SK-N-SH treated with all-trans-retinoic acid at 6 μM for 48 hours (cell line): Measurements from ENCODE around the gene RPGRIP1L.
A peak's percentile ranks its signal among the peaks of the same experiment; 100 is the strongest.

Experiments
- ATAC-seq: fragments of 200-7000 bp; cut with Tn5 transposase; 3 replicates; pipeline ENCODE4 v1.9.1; 2020; ENCODE audit warnings: mild to moderate bottlenecking, moderate library complexity
- ARNTL ChIP-seq: fragments of 450-650 bp; formaldehyde crosslinking; IDR thresholded peaks from 2 replicates; pipeline ENCODE4 v1.5.0; 2020; ENCODE audit warnings: low read depth, mild to moderate bottlenecking, moderate library complexity, borderline replicate concordance
- BACH2 ChIP-seq: fragments of 250-450 bp; sonication (Bioruptor Pico); IDR thresholded peaks from 2 replicates; pipeline ENCODE4 v1.9.0; 2021; ENCODE audit warnings: mild to moderate bottlenecking, borderline replicate concordance
- CSDC2 ChIP-seq: fragments of 250-450 bp; sonication (Bioruptor Pico); IDR thresholded peaks from 2 replicates; pipeline ENCODE4 v1.5.0; 2020; ENCODE audit warnings: mild to moderate bottlenecking, moderate library complexity
- CSRNP3 ChIP-seq: fragments of 250-450 bp; sonication (Bioruptor Pico); IDR thresholded peaks from 2 replicates; pipeline ENCODE4 v1.5.1; 2021; ENCODE audit warnings: mild to moderate bottlenecking, moderate library complexity
- ESRRG ChIP-seq: fragments of 250-450 bp; sonication (Bioruptor Pico); IDR thresholded peaks from 2 replicates; pipeline ENCODE4 v1.6.1; 2021; ENCODE audit warnings: mild to moderate bottlenecking
- GLIS3 ChIP-seq: fragments of 250-450 bp; sonication (Bioruptor Pico); IDR thresholded peaks from 2 replicates; pipeline ENCODE4 v1.5.0; 2020; ENCODE audit warnings: mild to moderate bottlenecking, moderate library complexity
- ISL1 ChIP-seq: fragments of 250-450 bp; sonication (Bioruptor Pico); IDR thresholded peaks from 2 replicates; pipeline ENCODE4 v2.1.2; 2022; ENCODE audit warnings: mild to moderate bottlenecking, moderate library complexity
- OSR1 ChIP-seq: fragments of 250-450 bp; sonication (Bioruptor Pico); IDR thresholded peaks from 2 replicates; pipeline ENCODE4 v1.8.0; 2022; ENCODE audit warnings: moderate library complexity, mild to moderate bottlenecking, inconsistent platforms
- PATZ1 ChIP-seq: fragments of 250-450 bp; sonication (Bioruptor Pico); IDR thresholded peaks from 2 replicates; pipeline ENCODE4 v1.8.0; 2020; ENCODE audit warnings: mild to moderate bottlenecking, moderate library complexity, borderline replicate concordance
- POU6F1 ChIP-seq: fragments of 250-450 bp; sonication (Bioruptor Pico); IDR thresholded peaks from 2 replicates; pipeline ENCODE4 v1.8.0; 2021; ENCODE audit warnings: low read depth, mild to moderate bottlenecking, moderate library complexity, borderline replicate concordance
- RARB ChIP-seq: fragments of 250-450 bp; sonication (Bioruptor Pico); IDR thresholded peaks from 2 replicates; pipeline ENCODE4 v1.8.0; 2021; ENCODE audit warnings: mild to moderate bottlenecking, moderate library complexity
- SNAI2 ChIP-seq: fragments of 250-450 bp; sonication (Bioruptor Pico); IDR thresholded peaks from 2 replicates; pipeline ENCODE4 v1.5.0; 2020; ENCODE audit warnings: mild to moderate bottlenecking, moderate library complexity
- TOX ChIP-seq: fragments of 250-450 bp; sonication (Bioruptor Pico); IDR thresholded peaks from 2 replicates; pipeline ENCODE4 v1.8.0; 2021; ENCODE audit warnings: mild to moderate bottlenecking, moderate library complexity, borderline replicate concordance
- TSHZ2 ChIP-seq: fragments of 250-450 bp; sonication (Bioruptor Pico); IDR thresholded peaks from 2 replicates; pipeline ENCODE4 v1.5.0; 2020; ENCODE audit warnings: mild to moderate bottlenecking, moderate library complexity
- ZC3H10 ChIP-seq: fragments of 250-450 bp; sonication (Bioruptor Pico); IDR thresholded peaks from 2 replicates; pipeline ENCODE4 v1.5.1; 2021; ENCODE audit warnings: mild to moderate bottlenecking, moderate library complexity
- ZFP3 ChIP-seq: fragments of 250-450 bp; sonication (Bioruptor Pico); IDR thresholded peaks from 2 replicates; pipeline ENCODE4 v1.5.0; 2020; ENCODE audit warnings: mild to moderate bottlenecking, moderate library complexity
- ZFP30 ChIP-seq: fragments of 450-650 bp; formaldehyde crosslinking; IDR thresholded peaks from 2 replicates; pipeline ENCODE4 v1.5.0; 2022; ENCODE audit warnings: mild to moderate bottlenecking, moderate library complexity
- ZNF565 ChIP-seq: fragments of 450-650 bp; formaldehyde crosslinking; conservative IDR thresholded peaks from 2 replicates; pipeline ENCODE4 v1.5.0; 2020; ENCODE audit warnings: low read depth, mild to moderate bottlenecking, moderate library complexity
- ZNF70 ChIP-seq: fragments of 450-650 bp; formaldehyde crosslinking; IDR thresholded peaks from 2 replicates; pipeline ENCODE4 v1.5.0; 2020; ENCODE audit warnings: mild to moderate bottlenecking, moderate library complexity

The RPGRIP1L gene

GRCh38 chr16:53734908-53735307 lies 31.2 kb upstream of the RPGRIP1L start:
- TF ChIP-seq PATZ1 (CRISPR knock-in tag) (no peak), SNAI2 (CRISPR knock-in tag) (no peak), CSRNP3 (CRISPR knock-in tag) (no peak), GLIS3 (CRISPR knock-in tag) (no peak), CSDC2 (CRISPR knock-in tag) (no peak), TSHZ2 (CRISPR knock-in tag) (no peak), ISL1 (CRISPR knock-in tag) (no peak), TOX (CRISPR knock-in tag) (no peak), OSR1 (CRISPR knock-in tag) (no peak), ZFP30 (CRISPR knock-in tag) (no peak), ZC3H10 (no peak)
- TF ChIP-seq, all 23 proteins: peak for 0
- ATAC-seq, result peak; percentile 74

GRCh38 chr16:53732296-53732929 lies 28.8 kb upstream of the RPGRIP1L start:
- TF ChIP-seq ZNF70, result no peak
- no peak for TF ChIP-seq POU6F1 (CRISPR knock-in tag)
- no peak for TF ChIP-seq BACH2 (CRISPR knock-in tag)
- no peak for TF ChIP-seq ZNF565 (CRISPR knock-in tag)
- TF ChIP-seq ZFP30 (CRISPR knock-in tag), result no peak
- TF ChIP-seq ZC3H10, result no peak
- TF ChIP-seq GLIS3 (CRISPR knock-in tag), result no peak
- no peak for TF ChIP-seq RARB (CRISPR knock-in tag)
- no peak for TF ChIP-seq OSR1 (CRISPR knock-in tag)
- no peak for ATAC-seq

GRCh38 chr16:53730693-53731092 lies 27.0 kb upstream of the RPGRIP1L start:
- TF ChIP-seq RARB (CRISPR knock-in tag) (no peak), ZNF565 (CRISPR knock-in tag) (no peak), BACH2 (CRISPR knock-in tag) (no peak), ZFP30 (CRISPR knock-in tag) (no peak), ZNF70 (no peak), OSR1 (CRISPR knock-in tag) (no peak)
- TF ChIP-seq, all 23 proteins: peak for 0
- ATAC-seq, result no peak

- ATAC-seq, result no peak
- TF ChIP-seq ZFP3 (CRISPR knock-in tag), result no peak
- no peak for TF ChIP-seq CSRNP3 (CRISPR knock-in tag)
- no peak for TF ChIP-seq OSR1 (CRISPR knock-in tag)
- TF ChIP-seq ZFP30 (CRISPR knock-in tag), result no peak
- TF ChIP-seq ZC3H10, result no peak
- TF ChIP-seq ARNTL (CRISPR knock-in tag), result no peak
- no peak for TF ChIP-seq RARB (CRISPR knock-in tag)
- TF ChIP-seq ESRRG (CRISPR knock-in tag), result no peak
- TF ChIP-seq CSDC2 (CRISPR knock-in tag), result no peak
- no peak for TF ChIP-seq ISL1 (CRISPR knock-in tag)
- TF ChIP-seq TSHZ2 (CRISPR knock-in tag), result no peak
- no peak for TF ChIP-seq SNAI2 (CRISPR knock-in tag)
- TF ChIP-seq, all 23 proteins: peak for 0
These were observed 23.0 kb upstream of the RPGRIP1L start for GRCh38 chr16:53726625-53727024.
